ENCODE results near the gene MFSD1. TPM values are rescaled to one million over a fixed set of nuclear protein-coding genes. Genes with fewer than 3 reads are reported as not detected.

The MFSD1 gene
- total and polyA plus RNA-seq, 2 donors (not counting 1 experiment from before 2014, with no cell fraction given), result 16.4 to 31.8 TPM

DNA sequence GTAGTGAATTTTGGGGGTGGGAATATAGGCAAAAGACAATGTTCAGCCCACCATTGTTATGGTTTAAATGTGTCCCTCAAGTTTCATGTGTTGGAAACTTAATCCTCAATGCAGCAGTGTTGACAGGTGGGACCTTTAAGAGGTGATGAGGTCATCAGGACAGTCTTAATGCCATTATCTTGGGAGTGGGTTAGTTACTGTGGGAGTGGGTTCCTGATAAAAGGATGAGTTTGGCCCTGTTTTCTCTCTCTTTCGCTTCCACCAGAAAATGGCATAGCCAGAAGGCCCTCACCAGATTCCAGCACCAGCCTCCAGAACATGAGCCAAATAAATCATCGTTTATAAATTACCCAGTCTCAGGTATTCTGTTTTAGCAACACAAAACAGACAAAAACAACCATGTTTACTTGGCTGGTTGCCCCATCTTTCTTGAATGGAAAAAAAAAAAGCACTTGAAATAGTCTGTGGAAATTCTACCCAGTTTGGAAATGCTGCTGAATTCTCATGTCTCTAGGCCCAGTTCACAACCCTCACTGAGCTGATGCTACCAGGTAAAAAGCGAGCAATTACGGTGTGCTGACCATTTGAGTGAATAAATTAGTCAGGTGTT is 31.0 kb upstream of the MFSD1 start:
- Histone ChIP-seq H3K36me3 (replicated peaks in 1 of 2; ENCODE audit: control extremely low read depth in 1 of 2, control insufficient read depth in 1 of 2, extremely low read depth in 1 of 2, insufficient read depth in 2 of 2, low read length in 1 of 2) (no peaks in the 10 kb centered on the region), H4K20me1 (ENCODE audit: control insufficient read depth, insufficient read depth, low read length, poor library complexity, severe bottlenecking) (no peaks in the 10 kb centered on the region), H3K79me2 (ENCODE audit: control insufficient read depth, insufficient read depth, low read length) (no peaks in the 10 kb centered on the region), H3K9me3 (ENCODE audit: control extremely low read depth in 1 of 3, control insufficient read depth in 2 of 3, insufficient read depth in 1 of 3, low read length in 2 of 3) (no peaks in the 10 kb centered on the region), H3K4me2 (replicated peaks; ENCODE audit: low read depth, low read length, poor library complexity, severe bottlenecking) (no peak overlapping the region), H3K27ac (ENCODE audit: low read length in 2 of 2) (no peak overlapping the region), H3K9ac (ENCODE audit: low read length) (no peak overlapping the region), H3K4me3 (ENCODE audit: control extremely low read depth in 1 of 5, extremely low read depth in 1 of 5, insufficient read depth in 1 of 5, low read depth in 2 of 5, low read length in 4 of 5) (no peak overlapping the region), H2AFZ (ENCODE audit: insufficient read depth, low read depth, low read length, poor library complexity, severe bottlenecking) (no peak overlapping the region), H3K27me3 (replicated peaks in 1 of 4; ENCODE audit: control extremely low read depth in 1 of 4, control insufficient read depth in 3 of 4, insufficient read depth in 4 of 4, low read length in 3 of 4) (no peaks in the 10 kb centered on the region), H3K4me1 (ENCODE audit: control insufficient read depth in 2 of 2, insufficient read depth in 2 of 2, low read length in 2 of 2) (no peaks in the 10 kb centered on the region)
- TF ChIP-seq, protein P1, sequence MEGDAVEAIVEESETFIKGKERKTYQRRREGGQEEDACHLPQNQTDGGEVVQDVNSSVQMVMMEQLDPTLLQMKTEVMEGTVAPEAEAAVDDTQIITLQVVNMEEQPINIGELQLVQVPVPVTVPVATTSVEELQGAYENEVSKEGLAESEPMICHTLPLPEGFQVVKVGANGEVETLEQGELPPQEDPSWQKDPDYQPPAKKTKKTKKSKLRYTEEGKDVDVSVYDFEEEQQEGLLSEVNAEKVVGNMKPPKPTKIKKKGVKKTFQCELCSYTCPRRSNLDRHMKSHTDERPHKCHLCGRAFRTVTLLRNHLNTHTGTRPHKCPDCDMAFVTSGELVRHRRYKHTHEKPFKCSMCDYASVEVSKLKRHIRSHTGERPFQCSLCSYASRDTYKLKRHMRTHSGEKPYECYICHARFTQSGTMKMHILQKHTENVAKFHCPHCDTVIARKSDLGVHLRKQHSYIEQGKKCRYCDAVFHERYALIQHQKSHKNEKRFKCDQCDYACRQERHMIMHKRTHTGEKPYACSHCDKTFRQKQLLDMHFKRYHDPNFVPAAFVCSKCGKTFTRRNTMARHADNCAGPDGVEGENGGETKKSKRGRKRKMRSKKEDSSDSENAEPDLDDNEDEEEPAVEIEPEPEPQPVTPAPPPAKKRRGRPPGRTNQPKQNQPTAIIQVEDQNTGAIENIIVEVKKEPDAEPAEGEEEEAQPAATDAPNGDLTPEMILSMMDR (IDR thresholded peaks at IDR 0.05), result no peak
- TF ChIP-seq EZH2 (IDR thresholded peaks at IDR 0.05; ENCODE audit: borderline replicate concordance, insufficient read depth, low read depth, low read length, poor library complexity, severe bottlenecking), result no peak
- Mint-ChIP-seq H3K9me3 (ENCODE audit: insufficient read depth) (no peaks in the 10 kb centered on the region), H3K4me1 (no peaks in the 10 kb centered on the region), H3K4me3 (no peak overlapping the region), H3K27ac (no peak overlapping the region), H3K27me3 (no peaks in the 10 kb centered on the region)
- intact Hi-C loops (cut with micrococcal nuclease), result no loop called here
- WGBS (ENCODE audit: insufficient coverage), result 90% methylated on average over 4 of the region's 4 CpGs
- CTCF ChIA-PET, result interaction anchor here (1.0 kb wide), 1 partner anchor 20 kb away, joined by 3 read pairs; no protein-coding TSS in a partner anchor
- POLR2A ChIA-PET, result no interaction called here
- ATAC-seq (ENCODE audit: low read depth) (no peak), DNase-seq (no peak)

DNA sequence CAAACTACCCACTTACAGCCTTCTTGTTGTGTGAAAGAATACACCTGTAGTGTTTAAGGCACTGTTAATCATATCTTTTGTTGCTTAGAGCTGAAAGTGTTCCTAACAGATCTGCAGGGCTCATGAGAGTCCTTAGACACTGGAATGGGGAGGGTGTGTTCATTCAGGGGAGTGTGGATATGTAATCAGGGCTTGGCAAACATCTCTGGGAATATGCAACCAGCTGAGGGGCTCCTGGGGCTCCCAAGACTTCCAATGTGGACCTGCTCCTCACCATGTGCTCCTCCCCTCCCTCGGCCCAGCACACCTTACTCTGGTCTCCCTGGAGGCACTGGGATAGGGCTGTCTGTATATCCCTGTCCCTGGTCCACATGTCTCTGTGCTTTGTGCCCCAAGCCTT is 30.3 kb upstream of the MFSD1 start:
- Histone ChIP-seq H3K27me3 (replicated peaks in 1 of 4; ENCODE audit: control extremely low read depth in 1 of 4, control insufficient read depth in 3 of 4, insufficient read depth in 4 of 4, low read length in 3 of 4) (no peaks in the 10 kb centered on the region), H3K79me2 (ENCODE audit: control insufficient read depth, insufficient read depth, low read length) (no peaks in the 10 kb centered on the region), H2AFZ (ENCODE audit: insufficient read depth, low read depth, low read length, poor library complexity, severe bottlenecking) (no peak overlapping the region), H3K9ac (ENCODE audit: low read length) (no peak overlapping the region), H3K4me2 (replicated peaks; ENCODE audit: low read depth, low read length, poor library complexity, severe bottlenecking) (no peak overlapping the region), H4K20me1 (ENCODE audit: control insufficient read depth, insufficient read depth, low read length, poor library complexity, severe bottlenecking) (no peaks in the 10 kb centered on the region), H3K36me3 (replicated peaks in 1 of 2; ENCODE audit: control extremely low read depth in 1 of 2, control insufficient read depth in 1 of 2, extremely low read depth in 1 of 2, insufficient read depth in 2 of 2, low read length in 1 of 2) (no peaks in the 10 kb centered on the region), H3K27ac (ENCODE audit: low read length in 2 of 2) (no peak overlapping the region), H3K9me3 (ENCODE audit: control extremely low read depth in 1 of 3, control insufficient read depth in 2 of 3, insufficient read depth in 1 of 3, low read length in 2 of 3) (no peaks in the 10 kb centered on the region), H3K4me3 (ENCODE audit: control extremely low read depth in 1 of 5, extremely low read depth in 1 of 5, insufficient read depth in 1 of 5, low read depth in 2 of 5, low read length in 4 of 5) (no peak overlapping the region), H3K4me1 (ENCODE audit: control insufficient read depth in 2 of 2, insufficient read depth in 2 of 2, low read length in 2 of 2) (no peaks in the 10 kb centered on the region)
- intact Hi-C loops (cut with micrococcal nuclease), result no loop called here
- H3K27me3 Mint-ChIP-seq, result no peaks in the 10 kb centered on the region
- ChIA-PET CTCF (no interaction called here), POLR2A (no interaction called here)
- 100% methylated on average over 1 of the region's 1 CpG for WGBS (ENCODE audit: insufficient coverage)
- ATAC-seq (ENCODE audit: low read depth) (no peak), DNase-seq (no peak)
- no peak overlapping the region for H3K4me3 Mint-ChIP-seq
- no peak overlapping the region for H3K27ac Mint-ChIP-seq
- no peaks in the 10 kb centered on the region for H3K4me1 Mint-ChIP-seq
- TF ChIP-seq, protein P1 (IDR thresholded peaks at IDR 0.05), result no peak
- TF ChIP-seq EZH2 (IDR thresholded peaks at IDR 0.05; ENCODE audit: borderline replicate concordance, insufficient read depth, low read depth, low read length, poor library complexity, severe bottlenecking), result no peak
- H3K9me3 Mint-ChIP-seq (ENCODE audit: insufficient read depth), result no peaks in the 10 kb centered on the region
